Germinal center (tissue), 1 donor: ENCODE data around the gene IL20.

Experiments
- DNase-seq: peaks from one replicate; pipeline ENCODE4 v3.0.0; 2012; ENCODE audit warnings: mixed read lengths, low spot score

IL20 gene, protein sequence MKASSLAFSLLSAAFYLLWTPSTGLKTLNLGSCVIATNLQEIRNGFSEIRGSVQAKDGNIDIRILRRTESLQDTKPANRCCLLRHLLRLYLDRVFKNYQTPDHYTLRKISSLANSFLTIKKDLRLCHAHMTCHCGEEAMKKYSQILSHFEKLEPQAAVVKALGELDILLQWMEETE

GRCh38 chr1:206864939-206865671 lies at the start of gene IL20:
Gene IL20 (plus strand): TSS chr1:206865623. CDS start chr1:206865853, 230 bp downstream.
- DNase-seq, result peak; percentile 72

- DNase-seq, result no peak
Observed at GRCh38 chr1:206816390-206817287, 48.8 kb upstream of the IL20 start.

DNA sequence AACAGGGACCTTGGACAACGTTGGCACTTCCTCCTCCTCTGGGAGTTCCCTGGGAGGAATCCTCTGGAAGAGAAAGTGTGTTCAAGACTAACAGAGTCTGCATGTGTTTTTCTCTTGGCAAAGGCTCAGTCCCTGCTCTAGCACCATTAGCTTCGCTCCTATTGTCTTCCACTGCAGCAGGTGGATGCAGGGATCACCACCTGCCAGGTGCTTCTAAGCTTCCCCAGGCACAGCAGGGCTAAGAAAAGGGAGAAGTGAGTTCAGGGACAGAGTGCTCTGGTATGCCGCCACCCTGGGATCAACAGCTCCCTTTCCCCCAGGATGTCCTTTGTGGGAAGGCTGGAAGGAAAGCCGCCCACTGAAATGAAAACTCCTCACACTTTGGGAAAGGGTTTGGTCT lies 43.9 kb upstream of the IL20 start:
- DNase-seq, result no peak

GRCh38 chr1:206823727-206824126 lies 41.7 kb upstream of the IL20 start:
- DNase-seq, result no peak

GRCh38 chr1:206824331-206824730 lies 41.1 kb upstream of the IL20 start:
- peak; percentile 54 for DNase-seq

- no peak for DNase-seq
Observed at GRCh38 chr1:206826394-206826793, 39.0 kb upstream of the IL20 start.

- DNase-seq, result no peak
Observed at GRCh38 chr1:206828061-206828460, 37.4 kb upstream of the IL20 start.

- DNase-seq, result no peak
Observed at GRCh38 chr1:206828765-206829164, 36.7 kb upstream of the IL20 start.

GRCh38 chr1:206829282-206829681 lies 36.1 kb upstream of the IL20 start:
- no peak for DNase-seq

- peak; percentile 19 for DNase-seq
Observed at GRCh38 chr1:206829875-206830274, 35.5 kb upstream of the IL20 start.

DNA sequence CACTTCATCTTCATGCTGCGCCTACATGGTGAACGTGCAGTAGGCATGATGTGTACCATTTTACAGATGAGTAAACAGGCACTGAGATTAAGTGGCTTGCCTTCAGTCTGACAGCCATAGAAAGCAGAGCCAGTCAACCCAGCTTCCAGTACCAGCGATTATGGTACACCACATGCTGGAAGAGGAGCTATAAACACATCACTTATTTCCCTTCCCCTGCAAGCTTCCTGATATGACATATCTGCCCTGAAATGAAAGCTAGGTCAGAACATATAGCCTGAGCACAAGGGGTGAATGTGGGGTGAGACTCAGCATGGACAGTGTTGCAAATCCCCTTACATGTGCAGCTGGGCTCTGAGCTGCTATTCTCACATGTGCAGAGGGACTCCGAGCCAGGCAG lies 33.8 kb upstream of the IL20 start:
- no peak for DNase-seq

- DNase-seq, result no peak
Observed at GRCh38 chr1:206832352-206832880, 33.0 kb upstream of the IL20 start.

GRCh38 chr1:206833106-206833680 lies 32.2 kb upstream of the IL20 start:
- DNase-seq, result no peak

DNA sequence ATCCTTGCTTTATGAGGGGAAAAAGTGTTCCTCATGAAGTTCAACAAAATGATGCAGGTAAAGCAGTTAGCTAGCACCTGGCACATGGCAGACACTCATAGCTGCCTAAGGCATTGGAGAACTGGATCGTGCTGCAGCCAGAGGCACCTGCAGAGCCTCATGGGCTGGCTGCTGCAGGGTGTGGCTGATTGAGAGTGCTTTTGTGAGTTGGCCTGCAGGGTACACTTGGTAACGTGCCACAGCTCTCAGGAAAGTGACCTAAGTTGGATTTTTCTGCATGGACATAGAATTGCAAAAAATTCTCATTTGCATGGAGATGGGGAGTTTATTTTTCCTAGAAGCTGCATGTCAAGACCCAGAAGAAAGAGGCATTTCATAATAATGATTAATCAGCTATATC lies 31.6 kb upstream of the IL20 start:
- no peak for DNase-seq

GRCh38 chr1:206834217-206834616 lies 31.2 kb upstream of the IL20 start:
- DNase-seq, result no peak

DNA sequence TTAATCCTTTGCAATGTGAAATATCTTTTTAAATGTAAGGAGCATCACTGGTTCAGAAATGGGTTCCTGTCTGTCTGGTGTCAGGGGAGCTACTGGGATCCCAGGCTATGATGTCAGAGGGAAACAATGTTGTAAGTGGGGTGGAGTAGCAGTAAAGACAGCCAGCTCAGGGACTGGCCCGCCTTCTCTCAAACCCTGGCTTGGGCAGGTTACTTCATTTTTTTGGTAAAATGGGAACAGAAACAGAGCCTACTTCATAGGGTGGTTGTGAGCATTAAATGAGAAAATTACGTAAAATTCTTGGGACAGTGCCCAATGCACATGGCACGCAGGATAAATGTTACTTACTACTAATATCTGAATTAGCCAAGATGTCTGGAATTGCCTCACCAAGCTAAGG lies 30.7 kb upstream of the IL20 start:
- no peak for DNase-seq

DNA sequence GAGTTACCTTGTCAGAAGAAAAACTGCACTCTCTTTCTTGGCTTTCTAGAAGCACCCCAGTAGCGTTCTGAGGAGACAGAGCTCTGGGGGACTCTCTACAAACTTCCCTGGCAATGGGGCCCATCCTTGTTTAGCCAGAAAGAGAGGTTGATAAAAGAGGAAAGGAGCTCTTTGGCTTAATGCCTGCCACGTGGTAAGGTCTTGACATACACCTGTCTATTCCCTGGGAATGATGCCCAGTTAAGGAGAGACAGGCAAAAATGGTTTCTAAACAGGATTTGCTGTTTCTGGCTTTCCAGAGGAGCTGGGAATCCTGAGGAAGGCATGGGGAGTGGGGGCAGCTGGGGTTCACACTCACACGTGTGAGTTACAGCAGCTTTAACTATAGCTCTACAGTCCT lies 30.2 kb upstream of the IL20 start:
- DNase-seq, result no peak

DNA sequence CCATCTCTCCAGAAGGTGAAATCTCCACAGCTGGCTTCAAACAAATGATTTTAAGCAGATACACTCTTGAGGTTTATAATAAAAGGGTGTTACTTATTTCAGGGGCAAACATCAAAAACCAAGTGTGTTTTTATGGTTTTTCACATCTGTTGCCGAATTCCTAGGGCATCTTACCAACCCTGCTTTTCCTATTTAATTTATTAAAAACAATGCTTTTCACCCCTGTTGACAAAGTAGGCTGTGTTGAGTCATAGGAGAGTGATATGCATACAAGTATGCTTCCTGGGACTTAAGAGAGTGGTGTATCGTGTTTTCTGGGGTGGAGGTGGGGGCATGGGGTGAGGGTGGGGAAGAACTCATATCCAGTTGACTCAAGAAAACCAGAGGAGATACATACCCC lies 29.3 kb upstream of the IL20 start:
- DNase-seq, result no peak

GRCh38 chr1:206839006-206839560 lies 26.3 kb upstream of the IL20 start:
- DNase-seq, result no peak

DNA sequence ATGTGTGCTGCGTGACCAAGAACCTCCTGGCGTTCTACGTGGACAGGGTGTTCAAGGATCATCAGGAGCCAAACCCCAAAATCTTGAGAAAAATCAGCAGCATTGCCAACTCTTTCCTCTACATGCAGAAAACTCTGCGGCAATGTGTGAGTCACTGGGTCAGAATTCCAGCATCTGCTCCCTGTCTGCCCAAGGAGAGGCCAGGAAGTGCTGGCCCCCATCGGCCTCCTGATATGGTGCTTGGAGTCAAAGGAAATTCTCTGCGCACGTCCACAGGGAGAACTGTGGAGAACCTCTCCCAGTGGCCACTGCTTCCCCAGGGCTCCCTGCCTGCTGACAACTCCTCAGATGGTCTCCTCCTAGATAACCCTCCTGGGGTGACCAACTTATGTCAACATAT lies 25.6 kb upstream of the IL20 start:
- DNase-seq, result no peak

DNA sequence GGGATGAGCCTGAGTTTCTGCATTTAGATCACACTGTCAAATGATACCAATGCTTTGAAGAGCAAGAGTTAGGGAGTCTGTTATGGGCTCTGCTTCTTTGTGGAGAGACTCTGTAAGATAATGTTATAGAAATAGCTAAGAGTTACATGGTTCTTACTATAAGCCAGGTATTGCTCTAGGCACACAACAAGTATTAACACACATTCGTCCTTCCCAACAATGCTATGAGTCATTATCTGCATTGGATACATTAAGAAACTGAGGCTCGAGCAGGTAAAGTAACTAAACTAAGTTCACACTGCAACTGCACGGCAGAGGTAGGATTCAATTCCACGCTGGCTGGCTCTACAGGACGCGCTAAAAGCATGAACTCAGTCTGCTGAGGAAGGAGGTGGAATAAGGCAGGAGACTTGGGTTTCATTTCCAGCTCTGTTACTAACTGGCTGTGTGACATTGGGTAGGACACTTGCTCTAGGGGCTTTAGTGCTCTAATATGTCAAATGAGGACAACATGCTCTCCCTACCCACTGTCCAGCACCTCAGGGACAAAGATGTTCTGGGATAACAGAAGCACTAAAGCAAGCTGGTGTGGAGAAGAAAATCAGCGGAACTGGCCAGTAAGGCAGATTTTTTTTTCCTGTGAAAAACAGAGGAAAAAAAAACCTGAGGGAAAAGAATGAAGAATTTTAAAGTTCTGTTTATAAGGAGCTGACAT lies 23.7 kb upstream of the IL20 start:
- no peak for DNase-seq
